Measurements from ENCODE around the gene CIAO3. TPM values are rescaled to one million over a fixed set of nuclear protein-coding genes. Genes with fewer than 3 reads are reported as not detected.

CIAO3 gene
- polyA plus RNA-seq, 1 donor (not counting 4 experiments of a cell fraction or from before 2014, with no cell fraction given) = 24.9 TPM

- H3K4me1 ChIP-seq (ENCODE audit: control insufficient read depth, extremely low read depth, insufficient read depth, low read length) = peaks cover 17% of the 10 kb centered on the region
- peak overlapping the region; percentile 83 for H3K9ac ChIP-seq (ENCODE audit: control insufficient read depth, extremely low read depth, insufficient read depth, low read length)
- TF ChIP-seq EZH2 (IDR thresholded peaks at IDR 0.05; ENCODE audit: low read length) = no peak
- TF ChIP-seq CTCF (optimal IDR thresholded peaks at IDR 0.05 in 1 of 3, IDR thresholded peaks at IDR 0.05 in 1 of 3, conservative IDR thresholded peaks at IDR 0.05 in 1 of 3; ENCODE audit: extremely low read depth in 1 of 3, insufficient read depth in 2 of 3, low read length in 3 of 3) = no peak
- DNase-seq (ENCODE audit: low read depth, low spot score) = no peak
- no peaks in the 10 kb centered on the region for H3K9me1 ChIP-seq (ENCODE audit: control insufficient read depth, extremely low read depth, insufficient read depth, low read length)
- H3K4me3 ChIP-seq (ENCODE audit: control insufficient read depth in 2 of 3, extremely low read depth in 1 of 3, insufficient read depth in 2 of 3, low read depth in 1 of 3, low read length in 3 of 3) = peak overlapping the region; percentile 76 to 91 (median 88)
- H3K4me2 ChIP-seq (ENCODE audit: control insufficient read depth, extremely low read depth, insufficient read depth, low read depth, low read length) = peak overlapping the region; percentile 76
- H4K20me1 ChIP-seq (ENCODE audit: control insufficient read depth, extremely low read depth, insufficient read depth, low read length) = no peaks in the 10 kb centered on the region
- peak overlapping the region; percentile 63 for H3K27ac ChIP-seq (ENCODE audit: control insufficient read depth, insufficient read depth, low read length)
- H3K27me3 ChIP-seq (ENCODE audit: control insufficient read depth, extremely low read depth, insufficient read depth, low read length) = no peaks in the 10 kb centered on the region
- no peaks in the 10 kb centered on the region for H3K9me3 ChIP-seq (ENCODE audit: control insufficient read depth, low read depth, low read length)
- no peak overlapping the region for H2AFZ ChIP-seq (ENCODE audit: control insufficient read depth, low read length)
- H3K79me2 ChIP-seq (ENCODE audit: control insufficient read depth, insufficient read depth, low read length) = peaks cover 12% of the 10 kb centered on the region
- H3K36me3 ChIP-seq (ENCODE audit: control insufficient read depth in 2 of 2, extremely low read depth in 1 of 2, insufficient read depth in 2 of 2, low read length in 2 of 2) = peaks cover 16 to 17% of the 10 kb centered on the region in 2 experiments
- no peak for FAIRE-seq
- dilution Hi-C loops (cut with MboI; ENCODE audit: extremely low pct_ligation_motif_present, low sequenced_read_pairs) = no loop called here
These were observed 988 bp downstream of the CIAO3 start for GRCh38 chr16:739560-740458.

- H3K27ac ChIP-seq (ENCODE audit: control insufficient read depth, insufficient read depth, low read length) = no peak overlapping the region
- dilution Hi-C loops (cut with MboI; ENCODE audit: extremely low pct_ligation_motif_present, low sequenced_read_pairs) = no loop called here
- no peaks in the 10 kb centered on the region for H3K9me3 ChIP-seq (ENCODE audit: control insufficient read depth, low read depth, low read length)
- H3K36me3 ChIP-seq (ENCODE audit: control insufficient read depth in 2 of 2, extremely low read depth in 1 of 2, insufficient read depth in 2 of 2, low read length in 2 of 2) = peaks cover 25 to 30% of the 10 kb centered on the region in 2 experiments
- no peak overlapping the region for H3K4me3 ChIP-seq (ENCODE audit: control insufficient read depth in 2 of 3, extremely low read depth in 1 of 3, insufficient read depth in 2 of 3, low read depth in 1 of 3, low read length in 3 of 3)
- H4K20me1 ChIP-seq (ENCODE audit: control insufficient read depth, extremely low read depth, insufficient read depth, low read length) = no peaks in the 10 kb centered on the region
- no peak overlapping the region for H3K9ac ChIP-seq (ENCODE audit: control insufficient read depth, extremely low read depth, insufficient read depth, low read length)
- H2AFZ ChIP-seq (ENCODE audit: control insufficient read depth, low read length) = no peak overlapping the region
- no peaks in the 10 kb centered on the region for H3K27me3 ChIP-seq (ENCODE audit: control insufficient read depth, extremely low read depth, insufficient read depth, low read length)
- no peaks in the 10 kb centered on the region for H3K9me1 ChIP-seq (ENCODE audit: control insufficient read depth, extremely low read depth, insufficient read depth, low read length)
- H3K79me2 ChIP-seq (ENCODE audit: control insufficient read depth, insufficient read depth, low read length) = peaks cover 12% of the 10 kb centered on the region
- peaks cover 17% of the 10 kb centered on the region for H3K4me1 ChIP-seq (ENCODE audit: control insufficient read depth, extremely low read depth, insufficient read depth, low read length)
- TF ChIP-seq CTCF (optimal IDR thresholded peaks at IDR 0.05 in 1 of 3, IDR thresholded peaks at IDR 0.05 in 1 of 3, conservative IDR thresholded peaks at IDR 0.05 in 1 of 3; ENCODE audit: extremely low read depth in 1 of 3, insufficient read depth in 2 of 3, low read length in 3 of 3) = no peak
- no peak for TF ChIP-seq EZH2 (IDR thresholded peaks at IDR 0.05; ENCODE audit: low read length)
- H3K4me2 ChIP-seq (ENCODE audit: control insufficient read depth, extremely low read depth, insufficient read depth, low read depth, low read length) = no peak overlapping the region
- no peak for FAIRE-seq
- no peak for DNase-seq (ENCODE audit: low read depth, low spot score)
These were observed 3.8 kb downstream of the CIAO3 start for GRCh38 chr16:736936-737481.
